HEK293 (cell line): Measurements from ENCODE around the gene OGDHL.

Experiments used
- CTCF ChIA-PET: fragments of 350-600 bp; formaldehyde crosslinking; extraction: SDS; loops from one replicate; lab custom pipeline; 2021; ENCODE audit warnings: antibody characterized with exemption; lab: Yijun Ruan, JAX
- POLR2A ChIA-PET: fragments of 300-600 bp; formaldehyde crosslinking; extraction: SDS; loops from one replicate; lab custom pipeline; 2020; ENCODE audit warnings: antibody characterized with exemption, inconsistent platforms; lab: Yijun Ruan, JAX
- H3K27ac ChIP-seq: fragments of 200-500 bp; sonication (Bioruptor generic); 2 replicates; pipeline ENCODE4 v1.5.1; 2014; ENCODE audit warnings: low read depth, low read length, control low read depth, inconsistent platforms; ENCODE audit errors: extremely low read depth
- H3K36me3 ChIP-seq, 2 experiments: fragments of 200-500 bp in 1 of 2; sonication (Bioruptor generic) in 1 of 2; 1 replicate in 1 of 2; 2 replicates in 1 of 2; pipeline ENCODE4 v1.5.1; 2014 to 2017; ENCODE audit warnings: inconsistent platforms in 2 of 2, low read length in 2 of 2; ENCODE audit not compliant: control insufficient read depth in 2 of 2, insufficient read depth in 1 of 2
- H3K4me1 ChIP-seq: fragments of 200-500 bp; sonication (Bioruptor generic); 2 replicates; pipeline ENCODE4 v1.5.1; 2014; ENCODE audit warnings: mild to moderate bottlenecking, low read length, inconsistent platforms; ENCODE audit not compliant: control insufficient read depth, insufficient read depth
- H3K4me3 ChIP-seq: 2 replicates; pipeline ENCODE4 v1.5.1; 2011; ENCODE audit warnings: low read depth, mild to moderate bottlenecking, control low read depth, low read length, moderate library complexity
- H3K9me3 ChIP-seq: fragments of 200-500 bp; sonication (Bioruptor generic); 2 replicates; pipeline ENCODE4 v1.5.1; 2014; ENCODE audit warnings: low read depth, low read length, inconsistent platforms; ENCODE audit not compliant: control insufficient read depth, insufficient read depth
- ATF2 ChIP-seq: fragments of 450-650 bp; formaldehyde crosslinking; IDR thresholded peaks from 2 replicates; pipeline ENCODE4 v1.5.1; 2016; ENCODE audit warnings: missing biosample characterization, missing genetic modification characterization, low read depth
- BCL11B ChIP-seq: fragments of 450-650 bp; formaldehyde crosslinking; IDR thresholded peaks from 2 replicates; pipeline ENCODE4 v1.5.1; 2016; ENCODE audit warnings: low read depth, missing biosample characterization, missing genetic modification characterization
- REPIN1 ChIP-seq: fragments of 450-650 bp; formaldehyde crosslinking; IDR thresholded peaks from 2 replicates; pipeline ENCODE4 v1.5.1; 2017; ENCODE audit warnings: missing biosample characterization, missing genetic modification characterization, low read depth
- SCRT1 ChIP-seq: fragments of 450-650 bp; formaldehyde crosslinking; IDR thresholded peaks from 2 replicates; pipeline ENCODE4 v1.5.1; 2016; ENCODE audit warnings: missing biosample characterization, missing genetic modification characterization, borderline replicate concordance
- SCRT2 ChIP-seq: fragments of 450-650 bp; formaldehyde crosslinking; IDR thresholded peaks from 2 replicates; pipeline ENCODE4 v1.5.1; 2016; ENCODE audit warnings: missing biosample characterization, missing genetic modification characterization
- ZBTB44 ChIP-seq: fragments of 450-650 bp; IDR thresholded peaks from 2 replicates; pipeline ENCODE4 v1.5.1; 2018; ENCODE audit warnings: missing biosample characterization, mild to moderate bottlenecking, missing genetic modification characterization
- ZNF16 ChIP-seq: fragments of 450-650 bp; formaldehyde crosslinking; IDR thresholded peaks from 2 replicates; pipeline ENCODE4 v1.5.1; 2016; ENCODE audit warnings: low read depth, missing biosample characterization, missing genetic modification characterization
- ZNF211 ChIP-seq: fragments of 450-650 bp; formaldehyde crosslinking; IDR thresholded peaks from 2 replicates; pipeline ENCODE4 v1.5.1; 2016; ENCODE audit warnings: low read depth, missing biosample characterization, missing genetic modification characterization
- ZNF518A ChIP-seq: fragments of 450-650 bp; formaldehyde crosslinking; conservative IDR thresholded peaks from 2 replicates; pipeline ENCODE4 v1.5.1; 2016; ENCODE audit warnings: low read depth, missing biosample characterization, missing genetic modification characterization
- ZNF585B ChIP-seq: fragments of 450-650 bp; formaldehyde crosslinking; IDR thresholded peaks from 2 replicates; pipeline ENCODE4 v1.5.1; 2016; ENCODE audit warnings: missing biosample characterization, missing genetic modification characterization
- ZNF600 ChIP-seq: fragments of 450-650 bp; formaldehyde crosslinking; IDR thresholded peaks from 2 replicates; pipeline ENCODE4 v1.5.1; 2016; ENCODE audit warnings: missing biosample characterization, missing genetic modification characterization
- ZNF610 ChIP-seq: fragments of 450-650 bp; formaldehyde crosslinking; IDR thresholded peaks from 2 replicates; pipeline ENCODE4 v1.5.1; 2016; ENCODE audit warnings: missing biosample characterization, missing genetic modification characterization, borderline replicate concordance
- ZNF654 ChIP-seq: fragments of 450-650 bp; formaldehyde crosslinking; IDR thresholded peaks from 2 replicates; pipeline ENCODE4 v1.5.1; 2016; ENCODE audit warnings: low read depth, missing biosample characterization, missing genetic modification characterization
- ZNF768 ChIP-seq: fragments of 450-650 bp; formaldehyde crosslinking; IDR thresholded peaks from 2 replicates; pipeline ENCODE4 v1.5.1; 2018; ENCODE audit warnings: missing biosample characterization, mild to moderate bottlenecking, missing genetic modification characterization
- ZNF785 ChIP-seq: fragments of 450-650 bp; formaldehyde crosslinking; IDR thresholded peaks from 2 replicates; pipeline ENCODE4 v1.5.1; 2016; ENCODE audit warnings: missing biosample characterization, missing genetic modification characterization
- ZSCAN18 ChIP-seq: fragments of 450-650 bp; formaldehyde crosslinking; IDR thresholded peaks from 2 replicates; pipeline ENCODE4 v1.5.1; 2016; ENCODE audit warnings: missing biosample characterization, missing genetic modification characterization
- TF ChIP-seq, protein P1 (sequence below): fragments of 450-650 bp; formaldehyde crosslinking; IDR thresholded peaks from 2 replicates; pipeline ENCODE4 v1.5.1; 2016; ENCODE audit warnings: missing biosample characterization, missing genetic modification characterization
- TF ChIP-seq, protein P2 (sequence below): fragments of 450-650 bp; formaldehyde crosslinking; IDR thresholded peaks from 2 replicates; pipeline ENCODE4 v1.5.1; 2016; ENCODE audit warnings: missing biosample characterization, missing genetic modification characterization, low read depth

Gene OGDHL

DNA sequence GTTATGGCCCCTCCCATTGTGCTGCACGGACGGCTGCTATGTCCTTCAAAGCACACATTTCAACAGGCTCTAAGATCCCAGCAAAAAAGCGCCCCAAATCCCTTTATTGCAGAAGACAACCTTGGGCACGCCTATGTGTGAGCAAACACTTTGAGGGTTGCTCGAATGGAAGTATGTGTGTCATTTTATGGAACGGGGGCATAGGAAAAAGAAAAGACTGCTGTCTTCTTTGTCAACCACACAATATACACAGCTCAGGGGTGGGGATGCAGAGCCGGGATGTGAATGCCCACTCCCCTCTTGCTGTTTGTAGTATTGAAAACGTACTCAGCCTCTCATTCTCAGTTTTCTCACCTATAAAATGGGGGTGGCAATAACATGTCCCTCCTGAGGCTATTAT is 50.6 kb downstream of the OGDHL start:
- ChIA-PET CTCF (interaction anchor here (0.6 kb wide), 1 partner anchor 118 kb away, joined by 5 read pairs; no protein-coding TSS in a partner anchor), POLR2A (no interaction called here)
- no peak overlapping the region for H3K4me3 ChIP-seq
- H3K9me3 ChIP-seq = no peaks in the 10 kb centered on the region
- TF ChIP-seq ZNF785 (tag by site-specific recombination) (no peak), ZNF600 (no peak), ZNF16 (tag by site-specific recombination) (no peak), REPIN1 (tag by site-specific recombination) (no peak), ZNF654 (tag by site-specific recombination) (no peak), ZNF610 (no peak), ZNF585B (tag by site-specific recombination) (no peak), ZNF211 (tag by site-specific recombination) (no peak), BCL11B (tag by site-specific recombination) (no peak), ZBTB44 (tag by site-specific recombination) (no peak), SCRT2 (tag by site-specific recombination) (no peak), ZNF518A (tag by site-specific recombination) (no peak), ZSCAN18 (tag by site-specific recombination) (no peak), SCRT1 (no peak), ZNF768 (no peak), ATF2 (tag by site-specific recombination) (no peak)
- TF ChIP-seq, protein P1, sequence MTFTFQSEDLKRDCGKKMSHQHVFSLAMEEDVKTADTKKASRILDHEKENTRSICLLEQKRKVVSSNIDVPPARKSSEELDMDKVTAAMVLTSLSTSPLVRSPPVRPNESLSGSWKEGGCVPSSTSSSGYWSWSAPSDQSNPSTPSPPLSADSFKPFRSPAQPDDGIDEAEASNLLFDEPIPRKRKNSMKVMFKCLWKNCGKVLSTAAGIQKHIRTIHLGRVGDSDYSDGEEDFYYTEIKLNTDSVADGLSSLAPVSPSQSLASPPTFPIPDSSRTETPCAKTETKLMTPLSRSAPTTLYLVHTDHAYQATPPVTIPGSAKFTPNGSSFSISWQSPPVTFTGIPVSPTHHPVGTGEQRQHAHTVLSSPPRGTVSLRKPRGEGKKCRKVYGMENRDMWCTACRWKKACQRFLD (tag by site-specific recombination) = no peak
- TF ChIP-seq, protein P2, sequence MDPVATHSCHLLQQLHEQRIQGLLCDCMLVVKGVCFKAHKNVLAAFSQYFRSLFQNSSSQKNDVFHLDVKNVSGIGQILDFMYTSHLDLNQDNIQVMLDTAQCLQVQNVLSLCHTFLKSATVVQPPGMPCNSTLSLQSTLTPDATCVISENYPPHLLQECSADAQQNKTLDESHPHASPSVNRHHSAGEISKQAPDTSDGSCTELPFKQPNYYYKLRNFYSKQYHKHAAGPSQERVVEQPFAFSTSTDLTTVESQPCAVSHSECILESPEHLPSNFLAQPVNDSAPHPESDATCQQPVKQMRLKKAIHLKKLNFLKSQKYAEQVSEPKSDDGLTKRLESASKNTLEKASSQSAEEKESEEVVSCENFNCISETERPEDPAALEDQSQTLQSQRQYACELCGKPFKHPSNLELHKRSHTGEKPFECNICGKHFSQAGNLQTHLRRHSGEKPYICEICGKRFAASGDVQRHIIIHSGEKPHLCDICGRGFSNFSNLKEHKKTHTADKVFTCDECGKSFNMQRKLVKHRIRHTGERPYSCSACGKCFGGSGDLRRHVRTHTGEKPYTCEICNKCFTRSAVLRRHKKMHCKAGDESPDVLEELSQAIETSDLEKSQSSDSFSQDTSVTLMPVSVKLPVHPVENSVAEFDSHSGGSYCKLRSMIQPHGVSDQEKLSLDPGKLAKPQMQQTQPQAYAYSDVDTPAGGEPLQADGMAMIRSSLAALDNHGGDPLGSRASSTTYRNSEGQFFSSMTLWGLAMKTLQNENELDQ (tag by site-specific recombination) = no peak
- no peaks in the 10 kb centered on the region for H3K36me3 ChIP-seq
- H3K27ac ChIP-seq = no peak overlapping the region
- H3K4me1 ChIP-seq = no peaks in the 10 kb centered on the region
